NT2/D1 (cell line): Measurements from ENCODE around the gene LIPT1.

ENCODE experiments used
- YY1 ChIP-seq: IDR thresholded peaks from 2 replicates; pipeline ENCODE4 v1.6.1; 2011; ENCODE audit not compliant: insufficient read length, insufficient read depth
- ZNF274 ChIP-seq: IDR thresholded peaks from 2 replicates; pipeline ENCODE4 v1.6.1; 2011; ENCODE audit warnings: mild to moderate bottlenecking, low read depth, low read length

GRCh38 chr2:99183025-99183424 is 28.3 kb downstream of the LIPT1 start:
- TF ChIP-seq YY1 (no peak), ZNF274 (no peak)
